HK-2 (cell line): ENCODE data around the gene TMEM260.
"Not testable (repeated sequence)": the region's sequence is repeated elsewhere in the genome, so short reads cannot be mapped to it uniquely, and the experiment has no call there.

ENCODE experiments used
- DNase-seq: peaks from one replicate; pipeline ENCODE4 v3.0.0-alpha.2; 2018; ENCODE audit not compliant: unreplicated experiment

The TMEM260 gene

GRCh38 chr14:56676042-56676441 lies 96.4 kb downstream of the TMEM260 start:
- DNase-seq, result no peak

- no peak for DNase-seq
Observed at GRCh38 chr14:56678838-56679237, 99.2 kb downstream of the TMEM260 start.

GRCh38 chr14:56686416-56686815 lies 106.8 kb downstream of the TMEM260 start:
- no peak for DNase-seq

GRCh38 chr14:56687123-56687522 lies 107.5 kb downstream of the TMEM260 start:
- DNase-seq, result no peak

- no peak for DNase-seq
Observed at GRCh38 chr14:56694609-56695008, 115.0 kb downstream of the TMEM260 start.

GRCh38 chr14:56695216-56695615 lies 115.6 kb downstream of the TMEM260 start:
- not testable (repeated sequence) for DNase-seq
